Measurements from ENCODE around the gene NPTX2.
"Not testable (repeated sequence)": the region's sequence is repeated elsewhere in the genome, so short reads cannot be mapped to it uniquely, and the experiment has no call there.

The NPTX2 gene, protein sequence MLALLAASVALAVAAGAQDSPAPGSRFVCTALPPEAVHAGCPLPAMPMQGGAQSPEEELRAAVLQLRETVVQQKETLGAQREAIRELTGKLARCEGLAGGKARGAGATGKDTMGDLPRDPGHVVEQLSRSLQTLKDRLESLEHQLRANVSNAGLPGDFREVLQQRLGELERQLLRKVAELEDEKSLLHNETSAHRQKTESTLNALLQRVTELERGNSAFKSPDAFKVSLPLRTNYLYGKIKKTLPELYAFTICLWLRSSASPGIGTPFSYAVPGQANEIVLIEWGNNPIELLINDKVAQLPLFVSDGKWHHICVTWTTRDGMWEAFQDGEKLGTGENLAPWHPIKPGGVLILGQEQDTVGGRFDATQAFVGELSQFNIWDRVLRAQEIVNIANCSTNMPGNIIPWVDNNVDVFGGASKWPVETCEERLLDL

DNA sequence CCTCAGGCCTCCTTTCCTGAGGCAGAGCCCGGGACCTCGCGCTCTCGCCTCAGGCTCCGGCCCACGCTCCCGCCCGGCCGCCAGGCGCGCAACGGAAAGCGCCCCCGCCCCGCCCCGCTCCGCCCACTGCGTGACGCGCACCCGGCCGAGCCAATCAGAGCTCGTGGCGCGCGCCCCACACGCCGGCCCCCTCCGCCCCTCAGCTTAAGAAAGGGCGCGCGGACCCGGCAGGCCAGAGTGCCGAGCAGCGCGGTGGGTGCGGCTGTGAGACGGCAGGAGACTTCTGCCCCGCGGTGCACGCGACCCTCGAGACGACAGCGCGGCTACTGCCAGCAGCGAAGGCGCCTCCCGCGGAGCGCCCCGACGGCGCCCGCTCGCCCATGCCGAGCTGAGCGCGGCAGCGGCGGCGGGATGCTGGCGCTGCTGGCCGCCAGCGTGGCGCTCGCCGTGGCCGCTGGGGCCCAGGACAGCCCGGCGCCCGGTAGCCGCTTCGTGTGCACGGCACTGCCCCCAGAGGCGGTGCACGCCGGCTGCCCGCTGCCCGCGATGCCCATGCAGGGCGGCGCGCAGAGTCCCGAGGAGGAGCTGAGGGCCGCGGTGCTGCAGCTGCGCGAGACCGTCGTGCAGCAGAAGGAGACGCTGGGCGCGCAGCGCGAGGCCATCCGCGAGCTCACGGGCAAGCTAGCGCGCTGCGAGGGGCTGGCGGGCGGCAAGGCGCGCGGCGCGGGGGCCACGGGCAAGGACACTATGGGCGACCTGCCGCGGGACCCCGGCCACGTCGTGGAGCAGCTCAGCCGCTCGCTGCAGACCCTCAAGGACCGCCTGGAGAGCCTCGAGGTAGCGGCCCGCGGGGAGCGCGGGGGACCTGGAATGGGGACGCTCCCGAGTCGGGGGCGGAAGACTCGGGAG, at the start of gene NPTX2:
Gene NPTX2 (plus strand): TSS at position 235 of the 909 bp plus-strand sequence. CDS start 177 bp downstream, at position 412.
- DNase-seq (ENCODE audit: low read depth in 2 of 2): no peak

DNA sequence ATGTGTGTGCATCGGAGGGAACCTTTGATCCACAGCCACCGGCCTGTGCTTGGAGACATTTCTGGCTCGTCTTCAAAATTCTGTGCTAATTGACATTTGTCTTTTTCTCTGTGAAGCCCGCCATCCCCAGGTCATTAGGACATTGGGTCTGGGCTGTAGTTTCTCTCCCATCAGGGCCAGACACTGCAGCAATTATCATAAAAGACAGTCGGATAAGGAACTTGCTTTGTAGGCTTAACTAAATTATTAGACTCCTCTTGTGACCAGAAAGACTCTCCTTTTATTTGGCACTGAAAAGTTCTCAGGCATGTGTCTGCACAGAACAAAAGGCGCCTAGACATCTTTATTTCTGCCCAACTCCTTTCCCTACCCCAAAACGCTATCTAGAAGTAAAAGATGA, 49.1 kb upstream of the NPTX2 start:
- no peak for DNase-seq (ENCODE audit: low read depth in 2 of 2)

DNA sequence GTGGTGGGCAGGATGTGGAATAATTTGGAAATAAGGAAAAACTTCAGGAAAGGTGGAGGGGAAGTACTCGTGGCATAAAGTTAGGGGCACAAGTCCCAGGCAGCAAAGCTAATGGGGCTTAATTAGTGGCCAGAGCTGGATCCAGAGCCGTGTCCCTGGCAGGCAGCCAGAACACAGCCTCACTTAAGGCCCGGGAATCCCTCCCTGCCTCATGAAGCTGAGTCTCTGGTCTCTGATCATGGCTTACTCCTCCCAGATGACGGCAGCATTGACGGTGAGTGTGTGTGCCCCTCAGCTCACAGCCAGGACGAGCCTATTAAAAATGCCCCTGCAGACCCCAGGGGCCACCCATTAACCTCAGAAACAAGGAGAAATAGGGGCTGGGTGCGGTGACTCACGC, 48.2 kb upstream of the NPTX2 start:
- DNase-seq (ENCODE audit: low read depth in 2 of 2): no peak

DNA sequence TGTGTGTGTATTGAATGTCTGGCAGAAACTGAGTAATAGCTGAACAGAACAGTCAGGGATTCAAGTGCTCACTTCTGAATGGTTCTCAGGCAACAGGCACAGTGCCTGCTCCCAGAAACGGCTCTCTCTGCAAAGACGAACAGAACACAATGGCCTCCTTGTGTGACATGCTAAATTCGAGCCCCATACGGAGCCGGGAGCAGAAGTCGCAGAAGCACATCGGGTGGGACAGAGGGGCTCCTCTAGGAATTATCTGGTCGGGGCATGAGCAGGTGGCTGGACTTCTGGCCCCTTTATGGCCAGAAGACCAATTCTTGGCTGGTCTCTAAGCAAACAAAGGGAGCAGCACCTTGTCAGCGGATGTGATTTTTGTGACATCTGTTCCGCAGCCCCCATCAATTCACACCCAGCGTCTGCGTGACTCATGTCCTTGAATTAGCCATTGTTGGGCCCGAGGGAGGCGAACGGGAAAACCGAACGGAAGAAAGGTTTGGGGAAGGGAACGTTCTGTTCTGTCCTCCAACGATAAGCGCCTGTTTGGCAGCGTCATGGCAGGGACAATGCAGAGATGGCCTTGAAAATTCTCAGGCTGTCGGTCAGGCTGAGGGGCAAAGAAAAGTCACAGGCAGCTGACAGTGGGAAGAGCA, 47.3 kb upstream of the NPTX2 start:
- no peak for DNase-seq (ENCODE audit: low read depth in 2 of 2)

DNA sequence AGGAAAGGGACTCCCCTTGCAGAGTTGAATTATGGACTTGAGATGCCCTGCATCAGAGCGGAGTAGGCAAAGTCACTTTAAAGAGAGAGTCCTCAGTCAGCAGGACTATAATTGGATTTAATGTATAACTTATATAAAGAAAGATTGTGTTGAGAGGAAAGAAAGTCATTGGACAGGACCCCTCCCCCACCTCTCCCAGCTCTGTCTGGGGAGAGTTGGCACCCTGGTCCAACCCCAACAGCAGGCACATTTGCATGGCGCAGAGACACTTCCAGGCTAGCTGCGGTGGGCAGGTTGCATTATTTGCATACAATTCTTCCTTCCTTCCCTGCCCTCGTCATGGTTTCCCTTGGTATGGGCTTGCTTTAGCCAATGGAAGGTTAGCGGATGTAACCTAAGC, 46.1 kb upstream of the NPTX2 start:
- DNase-seq (ENCODE audit: low read depth in 2 of 2): no peak

DNA sequence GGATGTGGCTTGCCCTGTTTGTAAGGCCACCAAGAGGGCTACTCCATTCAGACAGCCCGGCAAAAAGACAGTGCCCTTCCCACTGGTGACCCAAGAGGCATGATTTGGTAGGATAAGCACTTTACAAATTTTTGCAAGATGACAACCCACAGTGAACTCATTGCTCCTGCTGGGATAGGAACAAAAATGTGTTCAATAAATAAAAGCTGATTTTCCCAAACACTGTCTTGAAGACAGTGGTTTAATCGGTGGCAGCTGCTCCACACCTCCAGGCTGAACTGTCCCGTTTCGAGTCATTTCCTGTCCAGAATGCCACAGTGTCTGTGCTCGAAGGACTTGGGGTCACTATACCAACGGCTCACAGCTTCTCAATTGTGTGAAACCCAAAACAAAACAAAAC, 45.1 kb upstream of the NPTX2 start:
- DNase-seq (ENCODE audit: low read depth in 2 of 2): no peak

DNA sequence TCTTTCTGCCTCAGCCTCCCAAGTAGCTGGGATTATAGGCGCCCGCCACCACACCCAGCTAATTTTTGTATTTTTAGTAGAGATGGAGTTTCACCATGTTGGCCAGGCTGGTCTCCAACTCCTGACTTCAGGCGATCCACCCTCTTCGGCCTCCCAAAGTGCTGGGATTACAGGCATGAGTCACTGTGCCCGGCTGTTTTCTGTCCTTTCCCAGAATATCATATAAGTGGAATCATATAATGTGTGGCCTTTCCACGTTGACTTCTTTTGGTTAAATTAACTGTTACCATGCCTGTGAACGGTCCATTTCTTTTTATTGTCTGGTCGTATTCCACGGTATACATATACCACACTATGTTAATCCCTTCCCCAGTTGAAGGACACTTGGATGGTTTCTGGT, 44.4 kb upstream of the NPTX2 start:
- DNase-seq (ENCODE audit: low read depth in 2 of 2): not testable (repeated sequence)

DNA sequence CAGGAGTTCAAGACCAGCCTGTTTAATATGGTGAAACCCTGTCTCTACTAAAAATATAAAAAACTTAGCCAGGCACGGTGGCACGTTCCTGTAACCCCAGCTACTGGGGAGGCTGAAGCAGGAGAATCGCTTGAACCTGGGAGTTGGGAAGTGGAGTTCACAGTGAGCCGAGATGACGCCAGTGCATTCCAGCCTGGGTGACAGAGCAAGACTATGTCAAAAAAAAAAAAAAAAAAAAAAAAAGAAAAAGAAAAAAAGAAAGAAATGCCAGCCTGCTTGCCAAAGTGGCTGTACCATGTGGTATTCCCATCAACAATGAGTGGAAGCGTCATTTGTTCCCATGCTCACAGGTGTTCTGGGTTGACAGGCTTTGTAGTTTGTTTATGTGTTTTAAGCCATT, 43.3 kb upstream of the NPTX2 start:
- DNase-seq (ENCODE audit: low read depth in 2 of 2): no peak

DNA sequence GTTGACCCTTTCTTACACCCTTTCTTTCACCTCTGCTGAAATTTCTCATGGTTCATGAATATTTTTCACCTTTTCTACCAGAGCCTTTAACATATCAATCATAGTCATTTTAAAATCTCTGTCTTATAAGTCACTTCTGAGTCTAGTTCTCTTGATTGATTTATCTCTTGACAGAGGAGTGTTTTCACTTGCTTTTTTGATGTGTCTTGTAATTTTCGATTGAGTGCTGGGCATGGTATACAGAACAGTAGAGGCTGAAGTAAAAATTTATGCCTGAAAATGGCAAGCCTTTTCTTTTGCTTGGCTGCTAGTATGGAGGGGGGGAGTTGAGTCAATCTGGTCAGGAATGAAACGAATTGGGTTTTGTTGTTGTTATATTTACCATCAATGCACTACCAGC, 41.2 kb upstream of the NPTX2 start:
- DNase-seq (ENCODE audit: low read depth in 2 of 2): no peak

DNA sequence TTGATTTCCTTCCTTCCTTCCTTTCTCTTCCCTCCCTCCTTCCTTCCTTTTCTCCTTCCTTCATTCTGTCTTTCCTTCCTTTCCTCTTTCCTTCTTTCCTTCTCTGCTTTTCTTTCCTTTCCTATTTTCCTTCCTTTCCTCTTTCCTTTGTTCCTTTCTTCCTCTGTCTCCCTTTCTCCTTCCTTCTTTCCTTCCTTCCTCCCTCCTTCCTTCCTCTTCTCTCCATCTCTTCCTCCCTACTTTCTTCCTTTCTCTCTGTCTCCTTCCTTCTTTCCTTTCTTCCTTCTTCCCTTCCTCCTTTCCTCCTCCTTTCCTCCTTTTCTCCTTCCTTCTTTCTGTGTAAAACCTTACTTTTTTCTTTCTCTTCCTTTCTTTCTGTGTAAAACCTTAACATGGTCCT, 32.3 kb upstream of the NPTX2 start:
- DNase-seq (ENCODE audit: low read depth in 2 of 2): no peak

DNA sequence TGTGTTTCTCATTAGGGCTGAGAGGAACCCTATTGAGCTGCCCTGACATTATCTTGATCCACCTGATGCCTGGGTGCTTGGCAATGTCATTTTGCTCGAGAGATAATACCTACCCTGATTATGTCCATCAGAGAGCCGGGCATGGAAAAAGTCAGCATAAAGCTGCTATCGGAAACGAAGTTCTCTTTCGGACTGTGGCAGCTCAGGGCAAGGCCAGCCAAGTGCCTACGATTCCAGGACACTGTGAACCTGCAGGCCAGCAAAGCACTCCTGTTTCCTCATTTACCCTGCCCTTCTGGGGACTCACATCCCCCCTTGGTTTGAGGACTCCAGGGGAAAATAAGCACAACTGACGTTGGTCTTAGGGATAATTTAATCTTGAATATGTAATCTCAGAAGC, 25.2 kb upstream of the NPTX2 start:
- no peak for DNase-seq (ENCODE audit: low read depth in 2 of 2)

DNA sequence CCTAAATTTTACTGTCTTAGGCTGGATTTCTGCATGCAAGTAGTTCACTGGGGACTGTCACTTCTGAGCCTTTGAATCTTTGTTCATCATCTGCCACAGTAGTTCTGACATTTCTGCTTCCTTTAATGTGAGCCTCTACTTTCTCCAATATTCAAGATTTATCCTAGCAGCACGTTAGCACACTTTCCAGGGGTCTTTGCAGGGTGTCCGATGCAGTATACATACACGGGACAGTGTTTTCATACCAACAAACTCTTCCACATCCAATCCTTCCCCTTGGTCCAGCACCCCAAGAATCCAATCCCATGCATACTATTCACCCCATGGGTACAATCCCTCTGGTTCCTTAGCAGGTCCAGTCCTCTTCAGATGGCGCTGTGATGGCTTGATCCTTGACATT, 22.7 kb upstream of the NPTX2 start:
- DNase-seq (ENCODE audit: low read depth in 2 of 2): no peak

DNA sequence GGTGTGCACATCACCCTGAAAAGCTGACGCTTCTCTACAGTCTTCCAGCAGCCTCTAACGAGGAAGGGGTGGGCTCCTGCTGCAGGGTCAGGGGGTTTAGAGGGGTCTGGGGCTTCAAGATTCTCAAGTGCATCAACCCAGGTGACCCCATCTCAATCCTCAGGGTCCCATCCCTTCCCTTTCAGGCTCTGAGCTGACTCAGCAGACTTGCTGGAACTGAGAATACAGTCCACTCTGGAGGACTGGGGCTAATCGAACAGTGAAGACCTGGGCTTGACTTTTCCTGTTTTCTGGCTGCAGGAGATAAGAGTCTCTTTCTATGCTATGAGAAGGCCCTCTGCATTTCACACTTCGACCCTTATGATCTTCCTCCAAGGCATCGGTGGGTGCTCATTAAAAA, 22.3 kb upstream of the NPTX2 start:
- no peak for DNase-seq (ENCODE audit: low read depth in 2 of 2)

DNA sequence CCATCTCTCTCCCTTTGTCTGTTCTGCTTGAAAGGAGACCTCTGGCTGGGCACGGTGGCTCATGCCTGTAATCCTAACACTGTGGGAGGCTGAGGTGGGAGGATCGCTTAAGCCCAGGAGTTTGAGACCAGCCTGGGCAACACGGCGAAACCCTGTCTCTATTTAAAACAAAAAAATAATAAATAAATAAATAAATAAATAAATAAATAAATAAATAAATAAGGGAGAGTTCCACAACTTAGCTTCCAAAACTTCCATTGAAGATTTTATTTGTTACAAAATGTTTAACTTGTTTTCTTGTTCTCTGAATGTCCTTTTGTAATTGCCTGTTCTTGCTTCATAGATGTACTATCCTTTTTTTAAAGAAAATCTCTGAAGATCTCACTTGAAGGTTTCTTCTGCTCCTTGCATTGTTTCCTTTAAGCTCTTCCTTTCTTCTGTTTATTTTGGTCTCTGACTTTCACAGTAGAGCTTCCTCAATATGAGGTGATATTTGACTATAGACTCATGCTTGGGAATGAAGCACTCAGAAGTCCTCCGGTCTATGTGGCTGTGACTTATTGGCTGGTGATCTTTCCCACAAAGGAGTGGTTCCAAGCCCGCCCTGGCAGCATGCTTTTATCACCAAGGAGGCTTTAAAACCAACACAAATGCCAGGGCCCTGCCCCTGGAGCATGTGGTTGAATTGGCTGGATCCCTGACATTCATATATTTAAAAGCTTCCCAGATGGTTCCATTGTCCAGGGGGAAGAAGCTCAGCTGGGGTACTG, 18.1 kb upstream of the NPTX2 start:
- DNase-seq (ENCODE audit: low read depth in 2 of 2): no peak

DNA sequence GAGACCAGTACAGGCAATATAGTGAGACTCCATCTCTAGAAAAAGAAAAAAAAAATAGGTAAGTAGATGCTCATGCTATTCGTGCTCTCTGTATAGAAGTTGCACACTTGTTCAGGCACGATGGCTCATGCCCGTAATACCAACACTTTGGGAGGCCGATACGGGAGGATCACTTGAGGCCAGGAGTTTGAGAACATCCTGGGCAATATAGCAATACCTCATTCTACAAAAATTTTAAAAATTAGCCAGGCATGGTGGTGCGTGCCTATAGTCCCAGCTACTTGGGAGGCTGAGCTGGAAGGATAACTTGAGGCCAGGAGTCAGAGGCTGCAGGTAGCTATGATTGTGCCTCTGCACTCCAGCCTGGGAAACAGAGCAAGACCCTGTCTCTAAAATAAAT, 17.2 kb upstream of the NPTX2 start:
- no peak for DNase-seq (ENCODE audit: low read depth in 2 of 2)

DNA sequence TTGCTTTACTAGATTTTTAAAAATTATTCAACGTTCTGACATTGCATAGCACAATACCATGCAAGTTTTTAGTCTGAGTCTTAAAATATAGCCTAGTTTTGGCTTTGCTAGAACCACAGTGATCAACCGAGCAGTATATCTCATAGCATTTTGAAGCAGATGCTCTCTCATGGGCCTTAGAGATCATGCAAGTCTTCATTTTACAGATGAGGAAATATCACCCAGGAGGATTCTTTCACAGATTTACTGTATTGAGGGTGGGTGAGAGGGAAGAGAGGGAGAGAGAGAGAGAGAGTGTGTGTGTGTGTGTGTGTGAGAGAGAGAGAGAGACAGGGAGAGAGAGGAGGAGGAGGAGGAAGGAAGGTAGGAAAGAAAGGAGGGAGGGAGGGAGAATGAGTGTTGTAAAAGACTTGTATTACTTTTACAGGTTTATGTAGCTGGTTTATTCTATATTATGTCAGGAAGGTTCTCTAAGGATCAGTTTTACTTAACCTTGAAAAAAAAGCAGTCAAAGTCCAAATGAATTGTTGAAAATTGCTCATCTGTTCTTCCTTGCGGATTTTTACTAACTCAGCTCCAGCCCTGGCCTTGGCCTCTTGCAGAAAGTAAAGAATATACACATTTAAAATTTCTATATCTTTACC, 14.2 kb upstream of the NPTX2 start:
- no peak for DNase-seq (ENCODE audit: low read depth in 2 of 2)

DNA sequence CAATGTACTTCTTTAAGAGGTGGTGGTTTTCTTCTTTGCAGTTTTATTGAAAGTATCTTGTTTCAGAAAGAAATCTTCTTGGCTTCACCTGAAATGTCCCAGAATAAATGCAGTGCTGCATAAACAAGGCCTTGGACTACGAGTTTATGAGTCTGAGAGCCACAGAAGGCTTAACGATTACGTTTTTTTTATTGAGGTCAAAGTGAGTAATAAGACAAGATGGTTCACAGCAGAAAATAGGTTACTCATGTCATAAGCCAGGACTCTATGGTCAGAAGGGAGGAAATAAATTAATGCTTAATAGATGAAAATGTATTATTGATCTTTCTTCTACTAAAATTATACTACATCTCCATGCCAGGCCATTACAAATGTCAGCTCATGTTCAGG, 13.7 kb upstream of the NPTX2 start:
- no peak for DNase-seq (ENCODE audit: low read depth in 2 of 2)

DNA sequence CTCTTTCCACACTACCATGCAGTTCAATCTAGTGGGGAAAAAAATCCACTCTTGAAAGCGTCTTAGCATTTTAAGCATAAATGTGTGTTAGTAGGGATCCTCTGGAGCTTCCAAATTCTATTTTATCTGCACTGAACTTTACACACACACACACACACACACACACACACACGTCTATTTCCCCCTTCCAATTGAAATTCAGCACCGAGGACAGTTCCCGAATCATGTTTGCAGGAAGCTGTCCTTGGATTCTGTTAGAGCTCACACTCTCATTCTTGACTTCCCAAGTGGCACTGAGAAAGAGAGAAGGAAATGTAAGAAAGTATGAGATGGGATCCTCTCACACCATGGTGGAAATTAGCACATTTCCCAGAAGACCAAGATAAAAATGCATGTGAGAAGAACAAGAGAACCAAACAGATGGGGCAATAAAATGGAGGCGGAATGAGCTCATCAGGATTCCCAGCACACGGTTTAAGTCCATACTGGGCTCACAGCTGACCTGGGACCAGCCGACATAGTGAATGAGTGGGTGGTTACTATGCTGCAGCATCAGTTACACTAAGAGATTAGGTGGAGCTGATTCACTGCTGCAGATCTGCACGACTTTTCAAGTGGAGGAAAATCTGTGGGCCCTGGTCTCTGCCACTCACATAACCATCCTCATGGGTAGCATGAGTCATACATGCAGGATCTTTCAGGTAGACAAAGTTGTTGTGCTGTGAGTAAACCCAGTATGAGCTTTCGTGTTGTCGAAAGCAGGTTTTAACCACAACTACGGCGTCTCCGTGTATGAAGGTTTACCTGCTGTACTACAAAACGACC, 3.3 kb upstream of the NPTX2 start:
- peak in 1 of 2 experiments; percentile 5 for DNase-seq (ENCODE audit: low read depth in 2 of 2)

DNA sequence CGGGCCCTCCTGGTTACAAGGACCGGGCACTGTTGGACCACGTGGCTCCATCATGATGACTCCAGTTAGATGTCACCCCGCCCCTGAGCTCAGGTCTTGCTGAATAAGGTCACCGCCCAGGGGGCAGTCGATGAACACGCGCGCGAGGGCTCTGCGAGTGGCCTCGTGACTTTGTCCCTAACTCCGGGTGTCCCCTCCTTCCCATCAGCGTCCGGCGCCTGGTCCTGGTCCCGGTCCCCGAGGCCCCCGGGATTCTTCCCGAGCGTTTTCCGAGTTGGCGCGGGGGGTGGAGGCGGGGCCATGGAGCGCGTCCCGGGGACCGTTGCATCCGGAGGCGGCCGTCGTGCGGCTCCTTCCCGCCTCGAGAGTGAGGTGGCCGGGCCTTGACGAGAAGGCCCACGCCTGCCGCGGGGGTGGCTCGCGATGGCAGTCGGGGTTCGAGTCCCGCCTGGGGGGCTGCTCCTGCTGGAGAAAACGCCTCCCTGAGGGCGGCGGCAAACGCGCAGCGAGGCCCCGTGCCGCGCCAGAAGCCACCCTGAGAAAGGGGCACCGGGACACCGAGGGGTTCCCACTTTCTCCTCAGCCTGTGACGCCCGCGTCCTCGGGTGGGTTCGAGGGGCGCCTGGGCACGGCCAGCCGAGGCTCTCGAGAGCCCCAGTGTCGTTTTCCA, 569 bp upstream of the NPTX2 start:
- no peak for DNase-seq (ENCODE audit: low read depth in 2 of 2)

DNA sequence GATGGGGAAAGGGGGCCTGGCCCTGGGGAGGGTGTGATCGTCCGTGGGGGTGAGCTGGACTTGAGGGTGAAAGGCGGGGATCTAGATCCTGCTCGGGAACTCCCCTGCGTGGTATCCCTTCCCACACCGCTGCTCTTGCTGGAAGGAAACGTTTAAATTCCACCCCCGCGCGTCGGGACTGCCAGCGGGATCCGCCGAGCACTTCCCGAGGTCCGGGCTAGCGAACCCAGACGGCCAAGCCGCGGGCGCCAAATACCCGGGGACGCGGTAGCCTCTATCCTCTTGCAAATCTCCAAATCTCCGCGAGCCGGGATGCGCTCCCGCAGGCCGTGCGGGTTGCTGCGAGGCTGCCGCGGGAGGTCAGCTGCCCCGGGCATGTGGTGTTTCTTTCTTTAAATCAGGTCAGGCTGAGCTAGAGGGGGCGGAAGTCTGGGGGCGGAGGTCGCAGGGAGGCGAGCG, 904 bp downstream of the NPTX2 start:
- no peak for DNase-seq (ENCODE audit: low read depth in 2 of 2)

Measured in fibroblast of skin of left biceps (primary cell).